IMR-90 (cell line): Measurements from ENCODE around the gene TM2D1. TPM values are rescaled to one million over a fixed set of nuclear protein-coding genes. Genes with fewer than 3 reads are reported as not detected.

ENCODE experiments used
- ATAC-seq: fragments of 200-7000 bp; cut with Tn5 transposase; 2 replicates; pipeline ENCODE4 v1.9.1; 2020; ENCODE audit warnings: low read depth, mild to moderate bottlenecking, moderate library complexity
- BruUV-seq: library from RNA; stranded (reverse); fragments of 400-500 nt; replicated peaks from 2 replicates; lab custom pipeline; 2021; lab: Mats Ljungman, UMichigan
- CTCF ChIA-PET: fragments of 300-600 bp; formaldehyde crosslinking; extraction: SDS; loops from one replicate; lab custom pipeline; 2021; ENCODE audit warnings: antibody characterized with exemption; lab: Yijun Ruan, JAX
- POLR2A ChIA-PET: fragments of 300-600 bp; sonication (Branson Sonifier 250); formaldehyde crosslinking; loops from one replicate; lab custom pipeline; 2022; ENCODE audit warnings: antibody characterized with exemption; ENCODE audit not compliant: unreplicated experiment; lab: Charles Lee
- DNase-seq: peaks from one replicate; pipeline ENCODE4 v3.0.0; 2013
- H2AFZ ChIP-seq: replicated peaks from 2 replicates; pipeline ENCODE3; 2013; ENCODE audit warnings: low read length, mild to moderate bottlenecking; ENCODE audit not compliant: poor library complexity
- H2AK5ac ChIP-seq: 2 replicates; pipeline ENCODE4 v1.6.1; 2013; ENCODE audit warnings: low read depth, low read length, inconsistent platforms
- H2AK9ac ChIP-seq: replicated peaks from 2 replicates; pipeline ENCODE3; 2013; ENCODE audit warnings: mild to moderate bottlenecking, low read depth, low read length, moderate library complexity; ENCODE audit not compliant: poor library complexity
- H2BK120ac ChIP-seq: 2 replicates; pipeline ENCODE4 v1.6.1; 2013; ENCODE audit warnings: low read depth, low read length, inconsistent platforms
- H2BK15ac ChIP-seq: 3 replicates; pipeline ENCODE4 v1.6.1; 2013; ENCODE audit warnings: low read depth, low read length, inconsistent platforms
- H2BK20ac ChIP-seq: 2 replicates; pipeline ENCODE4 v1.6.1; 2013; ENCODE audit warnings: low read depth, mild to moderate bottlenecking, inconsistent platforms, low read length, moderate library complexity
- H2BK5ac ChIP-seq: 2 replicates; pipeline ENCODE4 v1.6.1; 2013; ENCODE audit warnings: mild to moderate bottlenecking, low read depth, low read length, inconsistent platforms; ENCODE audit not compliant: poor library complexity, severe bottlenecking
- H3K14ac ChIP-seq: replicated peaks from 2 replicates; pipeline ENCODE4 v1.6.1; 2013; ENCODE audit warnings: low read depth, low read length, inconsistent platforms
- H3K18ac ChIP-seq: 2 replicates; pipeline ENCODE4 v1.6.1; 2013; ENCODE audit warnings: low read depth, low read length, control low read depth
- H3K23ac ChIP-seq: 2 replicates; pipeline ENCODE4 v1.6.1; 2013; ENCODE audit warnings: low read depth, low read length, inconsistent platforms
- H3K27ac ChIP-seq: 2 replicates; pipeline ENCODE4 v1.5.1; 2013; ENCODE audit warnings: mild to moderate bottlenecking, control low read depth, low read length; ENCODE audit not compliant: insufficient read depth
- H3K27me3 ChIP-seq: 2 replicates; pipeline ENCODE4 v1.6.1; 2013; ENCODE audit warnings: low read length; ENCODE audit not compliant: control insufficient read depth, insufficient read depth
- H3K36me3 ChIP-seq: 2 replicates; pipeline ENCODE4 v1.6.1; 2013; ENCODE audit warnings: low read length, mixed read lengths; ENCODE audit not compliant: control insufficient read depth, insufficient read depth
- H3K4ac ChIP-seq: 2 replicates; pipeline ENCODE4 v1.6.1; 2013; ENCODE audit warnings: low read depth, low read length, inconsistent platforms
- H3K4me1 ChIP-seq: 2 replicates; pipeline ENCODE4 v1.6.1; 2013; ENCODE audit warnings: low read length, mixed read lengths; ENCODE audit not compliant: control insufficient read depth, insufficient read depth
- H3K4me2 ChIP-seq: 2 replicates; pipeline ENCODE4 v1.6.1; 2013; ENCODE audit warnings: low read depth, mild to moderate bottlenecking, control low read depth, low read length, moderate library complexity
- H3K4me3 ChIP-seq: 2 replicates; pipeline ENCODE4 v1.5.1; 2013; ENCODE audit warnings: low read depth, mild to moderate bottlenecking, control low read depth, low read length, moderate library complexity; ENCODE audit not compliant: insufficient read depth
- H3K56ac ChIP-seq: 2 replicates; pipeline ENCODE4 v1.6.1; 2013; ENCODE audit warnings: low read length, inconsistent platforms; ENCODE audit not compliant: insufficient read depth; ENCODE audit errors: extremely low read depth
- H3K79me1 ChIP-seq, 2 experiments: 2 replicates each; pipeline ENCODE4 v1.6.1; 2013; ENCODE audit warnings: low read length in 2 of 2, inconsistent platforms in 1 of 2, low read depth in 1 of 2
- H3K9ac ChIP-seq: 2 replicates; pipeline ENCODE4 v1.6.1; 2013; ENCODE audit warnings: low read depth, low read length, control low read depth
- H3K9me1 ChIP-seq: 2 replicates; pipeline ENCODE4 v1.6.1; 2013; ENCODE audit warnings: low read length, inconsistent platforms; ENCODE audit not compliant: insufficient read depth
- H3K9me3 ChIP-seq: 2 replicates; pipeline ENCODE4 v1.6.1; 2013; ENCODE audit warnings: low read length; ENCODE audit not compliant: control insufficient read depth, insufficient read depth
- H4K20me1 ChIP-seq: 2 replicates; pipeline ENCODE4 v1.6.1; 2013; ENCODE audit warnings: low read length, inconsistent platforms; ENCODE audit not compliant: insufficient read depth
- H4K5ac ChIP-seq: 2 replicates; pipeline ENCODE4 v1.6.1; 2013; ENCODE audit warnings: mild to moderate bottlenecking, low read depth, low read length, control low read depth
- H4K8ac ChIP-seq, 2 experiments: 2 replicates each; pipeline ENCODE4 v1.6.1; 2013; ENCODE audit warnings: low read depth in 2 of 2, low read length in 2 of 2, control low read depth in 1 of 2, inconsistent platforms in 1 of 2
- H4K91ac ChIP-seq: 2 replicates; pipeline ENCODE4 v1.6.1; 2013; ENCODE audit warnings: low read depth, low read length, inconsistent platforms; ENCODE audit not compliant: insufficient read depth
- BHLHE40 ChIP-seq: fragments of 150-350 bp; IDR thresholded peaks from 2 replicates; pipeline ENCODE4 v1.6.1; 2016; ENCODE audit warnings: mild to moderate bottlenecking, low read depth, low read length
- CEBPB ChIP-seq: IDR thresholded peaks from 2 replicates; pipeline ENCODE4 v1.6.1; 2012; ENCODE audit warnings: low read depth, low read length, improper control_type of control experiment
- CHD1 ChIP-seq: IDR thresholded peaks from 2 replicates; pipeline ENCODE4 v1.6.1; 2012; ENCODE audit warnings: low read depth, low read length, improper control_type of control experiment
- ELK1 ChIP-seq: fragments of 150-350 bp; IDR thresholded peaks from 2 replicates; pipeline ENCODE4 v1.6.1; 2016; ENCODE audit warnings: low read depth, mild to moderate bottlenecking, low read length, moderate library complexity, borderline replicate concordance
- FOS ChIP-seq: fragments of 150-350 bp; IDR thresholded peaks from 2 replicates; pipeline ENCODE4 v1.6.1; 2016; ENCODE audit warnings: low read depth, low read length
- MXI1 ChIP-seq: IDR thresholded peaks from 2 replicates; pipeline ENCODE4 v1.6.1; 2012; ENCODE audit warnings: low read depth, mild to moderate bottlenecking, low read length, moderate library complexity, borderline replicate concordance
- NFE2L2 ChIP-seq: fragments of 150-350 bp; IDR thresholded peaks from 2 replicates; pipeline ENCODE4 v1.6.1; 2016; ENCODE audit warnings: low read depth, mild to moderate bottlenecking, low read length
- POLR2A ChIP-seq: IDR thresholded peaks from 2 replicates; pipeline ENCODE4 v1.6.1; 2012; ENCODE audit warnings: mild to moderate bottlenecking, low read depth, low read length
- RAD21 ChIP-seq: IDR thresholded peaks from 2 replicates; pipeline ENCODE4 v1.6.1; 2012; ENCODE audit warnings: low read length, improper control_type of control experiment
- RCOR1 ChIP-seq: IDR thresholded peaks from 2 replicates; pipeline ENCODE4 v1.6.1; 2012; ENCODE audit warnings: mild to moderate bottlenecking, low read length, improper control_type of control experiment; ENCODE audit not compliant: insufficient replicate concordance
- RFX5 ChIP-seq: IDR thresholded peaks from 2 replicates; pipeline ENCODE4 v1.8.0; 2012; ENCODE audit warnings: low read depth, mild to moderate bottlenecking, low read length, moderate library complexity
- USF2 ChIP-seq: fragments of 150-350 bp; IDR thresholded peaks from 2 replicates; pipeline ENCODE4 v1.6.1; 2017; ENCODE audit warnings: mild to moderate bottlenecking, antibody characterized with exemption, low read length, low read depth
- WGBS, 2 experiments: methylation state at CpG; one replicate each; pipeline versions ENCODE4 v1.1.5 to v1.1.7; 2013; ENCODE audit warnings: missing lambda C conversion rate in 2 of 2; ENCODE audit not compliant: insufficient read length in 1 of 2; ENCODE audit errors: extremely low coverage in 2 of 2; 5-methylcytosine and 5-hydroxymethylcytosine counted together
- dilution Hi-C: fragments of 300-500 bp; cut with HindIII; formaldehyde crosslinking; loops from one replicate; pipeline ENCODE4 v1.14.3; 2018; ENCODE audit warnings: low sequenced_read_pairs; ENCODE audit not compliant: unreplicated experiment
- in situ Hi-C: fragments of 300-500 bp; cut with MboI; formaldehyde crosslinking; loops from 3 replicates; pipeline ENCODE4 v1.14.3; 2019; ENCODE audit warnings: low sequenced_read_pairs, inconsistent platforms, mixed read lengths
- intact Hi-C: fragments of 100-400 bp; cut with micrococcal nuclease; formaldehyde crosslinking; loops from 2 replicates; pipeline ENCODE4 v1.10.0; 2022
- polyA plus RNA-seq, 3 experiments: library from polyadenylated mRNA; depleted of rRNA; stranded (reverse); fragments of >200 nt; gene quantifications; 2 replicates each; pipeline ENCODE4 v1.2.3, GENCODE V29; 2012; ENCODE audit warnings: low replicate concordance in 1 of 3
- total RNA-seq: library from RNA; depleted of rRNA; stranded (reverse); fragments of >200 nt; gene quantifications from 2 replicates; pipeline ENCODE4 v1.2.3, GENCODE V29; 2012

The TM2D1 gene
- total and polyA plus RNA-seq, 2 of the 4 experiments (the other 2 are of a cell fraction): 14.3 to 32.7 TPM

GRCh38 chr1:61648983-61649742 is 75.8 kb downstream of the TM2D1 start:
- Histone ChIP-seq H2AFZ (no peak overlapping the region), H3K27ac (no peak overlapping the region), H3K4me1 (no peaks in the 10 kb centered on the region), H2BK20ac (no peak overlapping the region), H4K8ac (no peak overlapping the region), H3K9me3 (no peaks in the 10 kb centered on the region), H3K79me1 (no peaks in the 10 kb centered on the region), H2AK9ac (no peak overlapping the region), H3K9ac (no peak overlapping the region), H4K5ac (no peak overlapping the region), H2BK120ac (no peak overlapping the region), H3K4ac (no peak overlapping the region), H3K18ac (no peak overlapping the region), H2BK15ac (no peak overlapping the region), H3K56ac (no peak overlapping the region), H4K91ac (no peak overlapping the region), H4K20me1 (no peaks in the 10 kb centered on the region), H3K4me3 (no peak overlapping the region), H3K9me1 (no peaks in the 10 kb centered on the region), H3K14ac (no peak overlapping the region), H3K23ac (no peak overlapping the region), H2AK5ac (no peak overlapping the region), H3K36me3 (no peaks in the 10 kb centered on the region), H2BK5ac (no peak overlapping the region), H3K27me3 (no peaks in the 10 kb centered on the region), H3K4me2 (no peak overlapping the region)
- DNase-seq (no peak), ATAC-seq (no peak)
- in situ Hi-C loops: no loop called here
- BruUV-seq: no TSS peak
- POLR2A ChIA-PET: no interaction called here
- intact Hi-C loops: no loop called here
- TF ChIP-seq USF2: no peak
- no peak for TF ChIP-seq POLR2A
- no peak for TF ChIP-seq RAD21
- TF ChIP-seq CEBPB: no peak
- TF ChIP-seq CHD1: no peak
- TF ChIP-seq RFX5: no peak
- TF ChIP-seq FOS: no peak
- TF ChIP-seq MXI1: no peak
- no peak for TF ChIP-seq ELK1
- no peak for TF ChIP-seq NFE2L2
- TF ChIP-seq RCOR1: no peak
- TF ChIP-seq BHLHE40: no peak
- 52% methylated on average over 3 of the region's 5 CpGs; no CpG with 5 or more reads in 1 of the 2 experiments for WGBS, 2 experiments
- dilution Hi-C loops: no loop called here
- CTCF ChIA-PET: interaction anchor here (1.0 kb wide), 1 partner anchor 23 kb away, joined by 4 read pairs; no protein-coding TSS in a partner anchor
